Fibroblast of pulmonary artery (primary cell): ENCODE results near the gene ARF3.

ENCODE experiments used
- DNase-seq: peaks from one replicate; pipeline ENCODE4 v3.0.0-alpha.2; 2010; ENCODE audit warnings: low read depth
- H3K4me3 ChIP-seq: replicated peaks from 2 replicates; pipeline ENCODE4 v1.5.1; 2011; ENCODE audit warnings: low read depth, mild to moderate bottlenecking, control low read depth, low read length, moderate library complexity
- CTCF ChIP-seq: IDR thresholded peaks from 2 replicates; pipeline ENCODE4 v1.5.1; 2011; ENCODE audit warnings: mild to moderate bottlenecking, control low read depth, low read length, inconsistent platforms; ENCODE audit errors: missing control alignments

Gene ARF3

DNA sequence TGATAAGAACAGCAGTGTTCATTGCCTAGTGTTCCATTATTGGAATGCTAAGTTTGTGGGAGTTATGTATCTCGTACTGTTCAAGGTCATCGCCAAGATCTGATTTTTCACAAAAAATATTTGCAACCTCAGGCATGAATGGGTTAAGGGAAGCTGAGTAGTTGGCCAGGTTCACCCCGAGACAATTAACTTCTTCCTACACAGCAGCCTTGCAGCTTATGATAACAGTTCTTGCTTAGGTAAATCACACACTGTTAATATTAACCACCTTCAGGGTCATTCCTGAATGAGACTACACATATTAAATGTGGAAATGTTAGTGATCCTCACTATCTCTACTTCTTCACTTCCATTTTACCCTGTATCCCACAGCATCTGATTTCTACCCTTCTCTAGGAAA lies 50.0 kb downstream of the ARF3 start:
- DNase-seq: no peak
- H3K4me3 ChIP-seq: no peak overlapping the region
- TF ChIP-seq CTCF: no peak

DNA sequence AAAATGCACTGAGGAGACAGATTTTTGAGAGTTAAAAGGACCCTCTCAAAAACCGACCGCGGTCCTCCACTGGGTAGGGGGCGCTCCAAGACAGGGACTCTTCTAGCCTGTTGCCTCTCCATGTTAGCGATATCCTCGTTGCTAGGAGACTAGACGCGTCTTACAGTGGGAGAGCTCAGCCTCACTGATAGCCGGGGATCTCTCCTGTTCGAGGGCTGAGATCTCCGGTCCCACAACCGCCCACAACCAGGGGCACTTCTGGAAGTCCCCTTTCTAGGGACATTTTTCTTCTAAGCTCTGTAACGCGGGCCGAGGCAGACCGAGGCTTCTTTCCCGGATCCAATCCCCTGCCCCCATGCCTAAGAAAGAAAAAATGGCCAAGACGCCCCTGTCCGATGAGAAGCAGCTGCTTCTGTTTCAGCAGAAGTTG lies 53.3 kb downstream of the ARF3 start:
- H3K4me3 ChIP-seq: peak overlapping the region; percentile 55

DNA sequence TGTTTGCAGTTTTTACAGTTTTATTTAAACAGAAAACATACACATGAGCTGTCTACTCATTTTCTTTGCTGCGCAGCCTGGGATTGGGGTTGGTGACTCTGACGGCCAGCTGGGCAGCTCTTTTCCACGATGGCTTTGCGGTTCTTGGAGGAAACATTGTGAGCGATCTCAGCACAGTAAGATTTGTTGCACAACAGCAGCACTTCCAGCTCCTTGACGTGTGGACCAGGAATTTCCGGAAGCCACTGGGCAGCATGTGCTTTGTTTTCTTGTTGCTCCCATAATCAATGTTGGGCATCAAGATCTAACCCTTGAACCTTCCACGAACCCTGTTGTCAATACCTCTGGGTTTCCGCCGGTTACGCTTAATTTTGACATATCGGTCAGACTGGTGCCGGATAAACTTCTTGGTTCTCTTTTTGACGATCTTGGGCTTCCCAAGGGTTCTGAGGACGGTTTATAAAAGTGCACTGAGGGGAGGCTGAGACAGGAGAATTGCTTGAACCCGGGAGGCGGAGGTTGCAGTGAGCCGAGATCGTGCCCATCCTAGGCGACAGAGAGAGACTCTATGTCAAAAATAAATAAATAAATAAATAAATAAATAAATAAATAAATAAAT lies 53.8 kb downstream of the ARF3 start:
- DNase-seq: peak; percentile 82
- TF ChIP-seq CTCF: no peak

More for the DNA sequence above, 53.3 kb downstream of the ARF3 start:
- peak; percentile 69 for TF ChIP-seq CTCF
- DNase-seq: peak; percentile 89

DNA sequence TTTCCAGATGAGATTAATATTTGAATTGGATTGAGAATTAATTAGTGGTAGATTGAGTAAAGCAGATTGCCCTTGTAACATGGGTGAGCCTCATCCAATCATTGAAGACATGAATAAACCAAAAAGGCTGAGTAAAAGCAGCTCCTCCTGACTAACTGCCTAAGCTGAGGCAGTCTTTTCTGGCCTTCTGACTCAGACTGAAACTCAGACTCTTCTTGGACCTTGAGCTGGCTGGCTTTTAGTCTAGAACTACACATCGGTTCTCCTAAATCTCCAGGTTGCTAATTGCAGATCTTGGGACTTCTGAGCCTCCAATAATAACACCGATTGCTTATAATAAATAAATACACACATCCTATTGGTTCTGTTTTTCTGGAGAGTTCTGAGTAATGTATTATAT lies 56.0 kb downstream of the ARF3 start:
- no peak for TF ChIP-seq CTCF
- DNase-seq: no peak
- H3K4me3 ChIP-seq: no peak overlapping the region

More for the DNA sequence above, 53.8 kb downstream of the ARF3 start:
- peak overlapping the region; percentile 19 for H3K4me3 ChIP-seq

DNA sequence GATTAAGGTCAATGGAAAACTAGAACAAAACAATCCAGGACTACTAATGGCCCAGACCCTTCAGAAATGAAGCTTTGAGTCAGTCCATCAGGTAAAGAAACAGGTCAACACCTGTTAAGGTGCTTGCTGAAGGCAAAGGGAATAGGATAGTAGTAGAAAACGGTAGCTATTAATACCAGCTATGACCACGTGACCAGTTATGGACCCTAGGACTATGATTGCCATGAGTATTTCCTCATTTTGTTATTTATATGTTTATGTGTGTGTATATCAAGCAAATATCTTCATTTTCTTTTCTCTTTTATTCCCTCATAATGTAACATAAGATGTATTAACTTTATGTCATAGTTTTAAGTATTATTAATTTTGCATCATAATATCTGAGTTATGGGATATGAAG lies 57.6 kb downstream of the ARF3 start:
- TF ChIP-seq CTCF: no peak
- no peak for DNase-seq
- H3K4me3 ChIP-seq: no peak overlapping the region

GRCh38 chr12:48894271-48894670 lies 63.0 kb downstream of the ARF3 start:
- DNase-seq: no peak
- H3K4me3 ChIP-seq: no peak overlapping the region
- TF ChIP-seq CTCF: no peak
